ENCODE measurements around the gene MYBPC1. TPM values are rescaled to one million over a fixed set of nuclear protein-coding genes. Genes with fewer than 3 reads are reported as not detected.

The MYBPC1 gene
- total and polyA plus RNA-seq, 2 of the 13 experiments (the other 11 are each of a cell fraction or from before 2014, with no cell fraction given), result 0.31 to 0.53 TPM

GRCh38 chr12:101653503-101653902 lies 58.7 kb downstream of the MYBPC1 start (continued):
- no peak for TF ChIP-seq SIX4 (CRISPR knock-in tag; IDR thresholded peaks at IDR 0.05)
- TF ChIP-seq ATF6 (CRISPR knock-in tag; conservative IDR thresholded peaks at IDR 0.05), result no peak
- TF ChIP-seq ASH2L (IDR thresholded peaks at IDR 0.05; ENCODE audit: insufficient read length, low read depth, low read length), result peak; percentile 63
- peak; percentile 48; the same call in 1 of the 2 replicates for TF ChIP-seq NR2C2 (CRISPR knock-in tag; IDR thresholded peaks at IDR 0.05; ENCODE audit: borderline replicate concordance)
- TF ChIP-seq, protein P1, sequence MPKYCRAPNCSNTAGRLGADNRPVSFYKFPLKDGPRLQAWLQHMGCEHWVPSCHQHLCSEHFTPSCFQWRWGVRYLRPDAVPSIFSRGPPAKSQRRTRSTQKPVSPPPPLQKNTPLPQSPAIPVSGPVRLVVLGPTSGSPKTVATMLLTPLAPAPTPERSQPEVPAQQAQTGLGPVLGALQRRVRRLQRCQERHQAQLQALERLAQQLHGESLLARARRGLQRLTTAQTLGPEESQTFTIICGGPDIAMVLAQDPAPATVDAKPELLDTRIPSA (CRISPR knock-in tag; IDR thresholded peaks at IDR 0.05; ENCODE audit: borderline replicate concordance), result no peak
- TF ChIP-seq, protein P2, sequence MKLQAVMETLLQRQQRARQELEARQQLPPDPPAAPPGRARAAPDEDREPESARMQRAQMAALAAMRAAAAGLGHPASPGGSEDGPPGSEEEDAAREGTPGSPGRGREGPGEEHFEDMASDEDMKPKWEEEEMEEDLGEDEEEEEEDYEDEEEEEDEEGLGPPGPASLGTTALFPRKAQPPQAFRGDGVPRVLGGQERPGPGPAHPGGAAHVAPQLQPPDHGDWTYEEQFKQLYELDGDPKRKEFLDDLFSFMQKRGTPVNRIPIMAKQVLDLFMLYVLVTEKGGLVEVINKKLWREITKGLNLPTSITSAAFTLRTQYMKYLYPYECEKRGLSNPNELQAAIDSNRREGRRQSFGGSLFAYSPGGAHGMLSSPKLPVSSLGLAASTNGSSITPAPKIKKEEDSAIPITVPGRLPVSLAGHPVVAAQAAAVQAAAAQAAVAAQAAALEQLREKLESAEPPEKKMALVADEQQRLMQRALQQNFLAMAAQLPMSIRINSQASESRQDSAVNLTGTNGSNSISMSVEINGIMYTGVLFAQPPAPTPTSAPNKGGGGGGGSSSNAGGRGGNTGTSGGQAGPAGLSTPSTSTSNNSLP (IDR thresholded peaks at IDR 0.05; ENCODE audit: low read depth, low read length), result 0 out of 2 replicates have a peak, but pooled peaks have one; percentile 43
- no peak for TF ChIP-seq ZNF432 (CRISPR knock-in tag; IDR thresholded peaks at IDR 0.05; ENCODE audit: borderline replicate concordance)
- peak; percentile 68; the same call in 1 of the 2 replicates for TF ChIP-seq NCOR1 (IDR thresholded peaks at IDR 0.05; ENCODE audit: borderline replicate concordance, low read length)
- no peak for TF ChIP-seq ZNF382 (CRISPR knock-in tag; IDR thresholded peaks at IDR 0.05; ENCODE audit: borderline replicate concordance)
- peak; percentile 53; the same call in 1 of the 2 replicates for TF ChIP-seq KAT8 (CRISPR knock-in tag; IDR thresholded peaks at IDR 0.05)
- no peak for TF ChIP-seq ZUFSP (CRISPR knock-in tag; IDR thresholded peaks at IDR 0.05; ENCODE audit: borderline replicate concordance)
- TF ChIP-seq NCOA2 (CRISPR knock-in tag; IDR thresholded peaks at IDR 0.05), result peak; percentile 62; the same call in 1 of the 2 replicates
- no peak for TF ChIP-seq PRPF4 (IDR thresholded peaks at IDR 0.05; ENCODE audit: low read depth, low read length, poor library complexity, severe bottlenecking)
- TF ChIP-seq, protein P3, sequence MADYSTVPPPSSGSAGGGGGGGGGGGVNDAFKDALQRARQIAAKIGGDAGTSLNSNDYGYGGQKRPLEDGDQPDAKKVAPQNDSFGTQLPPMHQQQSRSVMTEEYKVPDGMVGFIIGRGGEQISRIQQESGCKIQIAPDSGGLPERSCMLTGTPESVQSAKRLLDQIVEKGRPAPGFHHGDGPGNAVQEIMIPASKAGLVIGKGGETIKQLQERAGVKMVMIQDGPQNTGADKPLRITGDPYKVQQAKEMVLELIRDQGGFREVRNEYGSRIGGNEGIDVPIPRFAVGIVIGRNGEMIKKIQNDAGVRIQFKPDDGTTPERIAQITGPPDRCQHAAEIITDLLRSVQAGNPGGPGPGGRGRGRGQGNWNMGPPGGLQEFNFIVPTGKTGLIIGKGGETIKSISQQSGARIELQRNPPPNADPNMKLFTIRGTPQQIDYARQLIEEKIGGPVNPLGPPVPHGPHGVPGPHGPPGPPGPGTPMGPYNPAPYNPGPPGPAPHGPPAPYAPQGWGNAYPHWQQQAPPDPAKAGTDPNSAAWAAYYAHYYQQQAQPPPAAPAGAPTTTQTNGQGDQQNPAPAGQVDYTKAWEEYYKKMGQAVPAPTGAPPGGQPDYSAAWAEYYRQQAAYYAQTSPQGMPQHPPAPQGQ (CRISPR knock-in tag; IDR thresholded peaks at IDR 0.05; ENCODE audit: borderline replicate concordance), result no peak
- peak; percentile 59 for TF ChIP-seq MED1 (CRISPR knock-in tag; IDR thresholded peaks at IDR 0.05)
- 0 out of 2 replicates have a peak, but pooled peaks have one; percentile 18 for TF ChIP-seq ZMYM2 (CRISPR knock-in tag; IDR thresholded peaks at IDR 0.05)
- TF ChIP-seq GFI1 (CRISPR knock-in tag; IDR thresholded peaks at IDR 0.05; ENCODE audit: borderline replicate concordance), result 0 out of 2 replicates have a peak, but pooled peaks have one; percentile 46
- TF ChIP-seq SMC3 (IDR thresholded peaks at IDR 0.05; ENCODE audit: low read length), result 0 out of 2 replicates have a peak, but pooled peaks have one; percentile 10
- peak; percentile 52 for TF ChIP-seq YY1 (IDR thresholded peaks at IDR 0.05; ENCODE audit: insufficient read depth, insufficient replicate concordance, low read depth, low read length)
